ENCODE results near the gene UPF2.
"Not testable (repeated sequence)": the region's sequence is repeated elsewhere in the genome, so short reads cannot be mapped to it uniquely, and the experiment has no call there.

Gene UPF2, protein sequence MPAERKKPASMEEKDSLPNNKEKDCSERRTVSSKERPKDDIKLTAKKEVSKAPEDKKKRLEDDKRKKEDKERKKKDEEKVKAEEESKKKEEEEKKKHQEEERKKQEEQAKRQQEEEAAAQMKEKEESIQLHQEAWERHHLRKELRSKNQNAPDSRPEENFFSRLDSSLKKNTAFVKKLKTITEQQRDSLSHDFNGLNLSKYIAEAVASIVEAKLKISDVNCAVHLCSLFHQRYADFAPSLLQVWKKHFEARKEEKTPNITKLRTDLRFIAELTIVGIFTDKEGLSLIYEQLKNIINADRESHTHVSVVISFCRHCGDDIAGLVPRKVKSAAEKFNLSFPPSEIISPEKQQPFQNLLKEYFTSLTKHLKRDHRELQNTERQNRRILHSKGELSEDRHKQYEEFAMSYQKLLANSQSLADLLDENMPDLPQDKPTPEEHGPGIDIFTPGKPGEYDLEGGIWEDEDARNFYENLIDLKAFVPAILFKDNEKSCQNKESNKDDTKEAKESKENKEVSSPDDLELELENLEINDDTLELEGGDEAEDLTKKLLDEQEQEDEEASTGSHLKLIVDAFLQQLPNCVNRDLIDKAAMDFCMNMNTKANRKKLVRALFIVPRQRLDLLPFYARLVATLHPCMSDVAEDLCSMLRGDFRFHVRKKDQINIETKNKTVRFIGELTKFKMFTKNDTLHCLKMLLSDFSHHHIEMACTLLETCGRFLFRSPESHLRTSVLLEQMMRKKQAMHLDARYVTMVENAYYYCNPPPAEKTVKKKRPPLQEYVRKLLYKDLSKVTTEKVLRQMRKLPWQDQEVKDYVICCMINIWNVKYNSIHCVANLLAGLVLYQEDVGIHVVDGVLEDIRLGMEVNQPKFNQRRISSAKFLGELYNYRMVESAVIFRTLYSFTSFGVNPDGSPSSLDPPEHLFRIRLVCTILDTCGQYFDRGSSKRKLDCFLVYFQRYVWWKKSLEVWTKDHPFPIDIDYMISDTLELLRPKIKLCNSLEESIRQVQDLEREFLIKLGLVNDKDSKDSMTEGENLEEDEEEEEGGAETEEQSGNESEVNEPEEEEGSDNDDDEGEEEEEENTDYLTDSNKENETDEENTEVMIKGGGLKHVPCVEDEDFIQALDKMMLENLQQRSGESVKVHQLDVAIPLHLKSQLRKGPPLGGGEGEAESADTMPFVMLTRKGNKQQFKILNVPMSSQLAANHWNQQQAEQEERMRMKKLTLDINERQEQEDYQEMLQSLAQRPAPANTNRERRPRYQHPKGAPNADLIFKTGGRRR

DNA sequence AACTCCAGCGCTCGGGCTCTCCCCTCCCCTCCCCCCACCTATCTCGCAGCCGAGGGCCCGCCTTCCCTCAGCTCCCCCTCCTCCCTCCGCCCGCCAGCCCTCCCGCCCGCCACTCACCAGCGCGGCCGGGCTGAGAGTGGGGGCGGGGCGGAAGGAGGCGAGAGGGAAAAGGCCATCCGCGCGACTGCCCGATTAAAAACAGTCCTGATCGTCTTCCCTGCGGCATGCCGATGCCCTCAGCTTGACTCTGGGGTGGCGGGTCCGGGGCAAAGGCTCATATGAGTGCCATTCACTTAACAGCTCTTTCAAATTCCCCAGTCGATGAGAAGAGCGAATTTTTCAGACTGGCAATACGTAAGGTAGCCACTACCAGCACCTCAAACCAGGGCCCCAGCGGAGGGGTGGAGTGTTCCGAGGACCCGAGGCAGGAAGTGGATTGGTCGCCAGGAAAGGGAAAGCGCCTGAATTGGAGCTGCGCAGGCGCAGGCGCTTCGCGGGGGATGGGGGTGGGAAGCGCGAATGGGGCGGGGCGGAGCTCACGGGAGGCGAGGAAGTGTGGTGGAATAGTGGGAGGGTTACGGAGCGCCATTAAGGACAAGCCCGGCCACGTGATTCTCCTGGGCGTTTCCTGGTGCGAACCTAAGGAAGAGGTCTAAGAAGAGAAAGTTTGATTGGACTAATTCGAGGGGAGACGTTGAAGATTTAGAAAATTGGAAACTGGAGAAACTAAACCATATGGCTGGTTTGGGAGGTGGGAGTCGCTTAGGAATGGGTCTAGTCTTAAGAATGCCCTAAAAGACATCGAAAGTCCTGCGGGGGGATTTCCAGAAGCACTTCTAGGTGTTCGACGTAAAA, at the start of gene UPF2:
Gene UPF2, minus strand, starts transcription at position 13 of the 855 bp plus-strand sequence. CDS start 7,386 bp downstream, outside the sequence.
- DNase-seq (peak; percentile 98), ATAC-seq (peak; percentile 91)

DNA sequence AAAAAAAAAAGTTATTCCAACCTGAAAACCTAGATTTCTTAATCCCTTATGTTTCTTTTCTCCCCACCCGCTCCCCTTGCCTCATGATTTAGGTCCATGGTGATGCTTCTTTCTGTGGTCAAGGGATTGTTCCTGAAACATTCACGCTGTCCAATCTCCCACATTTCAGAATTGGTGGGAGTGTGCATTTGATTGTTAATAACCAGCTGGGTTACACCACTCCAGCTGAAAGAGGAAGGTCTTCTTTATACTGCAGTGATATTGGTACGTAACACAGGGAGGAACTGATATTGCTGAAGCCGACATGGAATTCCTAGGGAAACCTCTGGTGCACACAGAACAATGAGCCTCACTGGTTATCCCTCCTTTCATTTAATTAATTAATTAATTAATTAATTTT, 48.8 kb upstream of the UPF2 start:
- DNase-seq, result no peak
- no peak for ATAC-seq

DNA sequence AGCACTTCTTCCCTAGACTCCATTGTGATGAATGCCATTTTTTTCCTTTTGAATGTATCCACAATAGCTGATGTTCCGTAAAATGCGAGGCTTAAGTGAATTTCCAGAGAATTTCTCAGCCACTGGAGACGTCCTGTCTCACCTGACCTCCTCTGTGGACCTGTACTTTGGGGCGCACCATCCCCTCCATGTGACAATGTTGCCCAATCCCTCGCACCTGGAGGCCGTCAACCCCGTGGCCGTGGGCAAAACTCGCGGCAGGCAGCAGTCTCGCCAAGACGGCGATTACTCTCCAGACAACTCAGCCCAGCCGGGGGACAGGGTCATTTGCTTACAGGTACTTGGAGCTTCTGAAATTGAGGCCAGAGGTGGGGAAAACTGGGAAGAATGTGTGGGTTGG, 46.3 kb upstream of the UPF2 start:
- no peak for ATAC-seq
- DNase-seq, result no peak

DNA sequence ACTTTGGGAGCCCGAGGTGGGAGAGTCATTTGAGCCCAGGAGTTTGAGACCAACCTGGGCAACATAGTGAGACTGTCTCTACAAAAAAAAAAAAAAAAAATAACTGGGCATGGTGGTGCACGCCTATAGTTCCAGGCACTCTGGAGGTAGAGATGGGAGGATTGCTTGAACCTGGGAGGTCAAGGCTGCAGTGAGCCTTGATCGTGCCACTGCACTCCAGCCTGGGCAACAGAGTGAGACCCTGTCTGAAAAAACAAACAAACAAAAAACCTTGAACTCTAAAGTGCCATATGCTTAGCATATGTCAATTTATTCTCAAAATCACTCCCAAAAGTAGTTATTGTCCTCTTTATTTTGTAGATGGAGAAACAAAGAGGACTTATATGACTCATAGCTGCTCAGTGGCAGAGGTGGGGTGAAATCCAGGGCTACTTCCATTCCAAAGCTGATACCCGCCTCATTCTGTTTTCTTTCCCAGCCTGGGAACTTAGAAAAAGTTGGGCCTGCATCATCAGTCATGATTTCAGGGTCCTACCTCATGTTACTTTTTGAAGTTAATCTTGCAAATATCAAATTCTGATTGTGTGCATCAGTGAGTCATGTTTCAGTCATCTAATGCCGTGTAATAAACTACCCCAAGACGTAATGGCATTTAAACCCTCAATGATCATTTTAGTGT, 39.4 kb upstream of the UPF2 start:
- no peak for DNase-seq

DNA sequence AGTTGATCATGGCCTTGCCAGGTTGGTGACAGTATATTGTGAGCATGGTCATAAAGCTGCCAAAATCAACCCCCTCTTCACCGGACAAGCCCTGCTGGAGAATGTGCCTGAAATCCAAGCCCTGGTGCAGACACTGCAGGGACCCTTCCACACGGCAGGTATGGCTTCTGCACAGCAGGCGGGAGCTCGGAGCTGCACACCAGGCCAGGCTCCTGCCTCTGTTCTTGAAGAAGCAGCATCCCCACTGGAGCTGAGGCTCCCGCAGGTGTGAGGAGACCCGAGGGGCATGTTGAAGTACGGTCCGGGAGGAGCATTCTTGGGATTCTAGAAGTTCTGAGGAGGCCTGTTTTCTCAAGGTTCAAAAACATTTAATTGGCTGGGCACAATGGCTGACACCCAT, 38.9 kb upstream of the UPF2 start:
- no peak for DNase-seq
- ATAC-seq, result no peak

More for the DNA sequence above, 39.4 kb upstream of the UPF2 start:
- no peak for ATAC-seq

DNA sequence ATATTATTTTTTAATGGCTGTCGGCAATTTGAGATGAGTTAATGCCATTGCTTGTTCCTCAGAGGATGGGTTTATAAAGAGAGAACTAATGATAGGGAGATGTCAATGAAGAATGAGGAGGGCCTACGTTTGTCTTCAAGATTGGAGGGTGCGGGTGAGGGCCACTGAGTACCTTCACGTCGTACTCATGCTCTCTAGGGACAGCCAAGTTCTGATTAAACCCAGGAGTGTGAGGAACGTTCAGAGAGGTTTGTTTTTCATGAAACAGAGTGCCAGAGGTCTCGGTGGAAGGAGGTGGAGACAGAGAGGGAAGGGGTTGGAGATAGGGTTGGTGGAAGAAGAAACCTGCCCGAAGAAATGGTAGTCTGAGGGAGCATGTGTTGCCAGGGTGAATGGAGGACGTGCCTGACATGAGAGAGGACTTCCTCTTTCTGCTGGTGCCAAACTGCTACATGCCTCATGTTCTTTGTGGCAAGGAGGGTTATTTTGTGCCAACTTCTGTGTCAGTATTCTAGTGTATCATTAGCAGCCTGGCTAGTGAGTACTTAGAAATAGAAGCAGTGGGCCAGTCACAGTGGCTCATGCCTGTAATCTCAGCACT, 35.1 kb upstream of the UPF2 start:
- no peak for DNase-seq

DNA sequence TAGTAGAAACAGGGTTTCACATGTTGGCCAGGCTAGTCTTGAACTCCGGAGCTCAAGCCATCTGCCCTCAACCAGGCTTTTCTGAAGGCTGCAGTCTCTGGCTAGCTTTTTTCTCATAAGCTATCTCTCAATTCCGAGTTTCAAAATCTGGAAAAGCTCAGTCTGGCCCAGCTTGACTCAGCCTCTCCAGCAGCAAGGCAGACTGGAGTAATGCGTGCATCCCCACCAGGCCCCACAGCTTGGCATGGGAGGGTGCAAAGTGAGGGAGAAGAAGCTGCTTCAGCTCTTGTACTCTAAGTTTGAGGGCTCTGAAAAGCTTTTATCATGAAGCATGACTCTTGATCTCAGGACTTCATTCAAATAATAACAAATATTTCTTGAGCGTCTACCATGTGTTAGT, 30.9 kb upstream of the UPF2 start:
- DNase-seq (no peak), ATAC-seq (no peak)

More for the DNA sequence above, 35.1 kb upstream of the UPF2 start:
- ATAC-seq, result no peak

DNA sequence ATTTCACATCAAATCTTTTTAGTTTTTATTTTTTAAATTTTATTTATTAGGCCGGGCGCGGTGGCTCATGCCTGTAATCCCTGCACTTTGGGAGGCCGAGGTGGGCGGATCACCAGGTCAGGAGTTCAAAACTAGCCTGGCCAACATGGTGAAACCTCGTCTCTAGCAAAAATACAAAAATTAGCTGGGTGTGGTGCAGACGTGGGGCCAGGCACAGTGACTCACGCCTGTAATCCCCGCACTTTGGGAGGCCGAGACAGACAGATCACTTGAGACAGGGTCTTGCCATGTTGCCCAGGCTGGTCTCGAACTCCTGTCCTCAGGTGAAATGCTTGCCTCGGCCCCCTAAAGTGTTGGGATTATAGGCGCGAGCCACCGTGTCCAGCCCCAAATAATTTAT, 28.8 kb upstream of the UPF2 start:
- ATAC-seq, DNase-seq: not testable (repeated sequence)

DNA sequence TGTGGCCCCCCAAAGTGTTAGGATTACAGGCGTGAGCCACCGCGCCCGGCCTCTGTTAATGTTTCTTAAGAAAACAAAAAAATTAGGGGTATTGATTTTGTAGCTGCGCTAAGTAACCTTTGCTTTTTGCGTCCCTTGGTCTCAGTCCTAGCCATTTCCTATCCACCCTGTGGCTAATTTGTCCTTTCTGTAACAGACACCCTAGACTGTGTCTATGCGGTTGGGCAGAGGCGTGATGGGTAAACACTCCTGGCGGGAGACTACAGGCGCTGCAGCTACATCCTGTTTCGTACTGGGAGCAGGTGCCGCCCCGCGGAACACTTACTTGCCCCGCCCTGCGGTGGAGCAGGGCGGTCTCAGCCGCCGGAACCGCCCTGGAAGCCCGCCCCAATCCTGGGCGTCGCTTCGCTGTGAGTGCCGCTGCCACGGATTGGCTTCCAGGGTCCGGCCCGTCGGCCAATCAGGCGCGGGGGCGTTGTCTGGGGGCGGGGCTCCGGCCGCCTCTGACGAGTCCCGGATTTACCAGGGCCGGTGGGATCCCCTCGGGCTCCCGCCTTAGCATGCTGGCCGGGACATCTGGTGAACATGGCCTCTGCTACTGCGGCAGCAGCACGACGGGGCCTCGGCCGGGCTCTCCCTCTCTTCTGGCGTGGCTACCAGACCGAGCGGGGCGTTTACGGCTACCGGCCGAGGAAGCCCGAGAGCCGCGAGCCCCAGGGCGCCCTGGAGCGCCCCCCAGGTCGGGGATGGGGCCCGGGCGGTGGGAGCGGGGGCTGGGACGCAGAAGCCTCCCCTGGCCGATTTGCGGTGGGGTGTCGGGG, 26.1 kb upstream of the UPF2 start, which contains the start of gene DHTKD1:
Gene DHTKD1, plus strand, starts transcription at position 506 of the 821 bp plus-strand sequence. Its CDS starts 80 bp downstream, at position 586.
- peak; percentile 99 for ATAC-seq

DNA sequence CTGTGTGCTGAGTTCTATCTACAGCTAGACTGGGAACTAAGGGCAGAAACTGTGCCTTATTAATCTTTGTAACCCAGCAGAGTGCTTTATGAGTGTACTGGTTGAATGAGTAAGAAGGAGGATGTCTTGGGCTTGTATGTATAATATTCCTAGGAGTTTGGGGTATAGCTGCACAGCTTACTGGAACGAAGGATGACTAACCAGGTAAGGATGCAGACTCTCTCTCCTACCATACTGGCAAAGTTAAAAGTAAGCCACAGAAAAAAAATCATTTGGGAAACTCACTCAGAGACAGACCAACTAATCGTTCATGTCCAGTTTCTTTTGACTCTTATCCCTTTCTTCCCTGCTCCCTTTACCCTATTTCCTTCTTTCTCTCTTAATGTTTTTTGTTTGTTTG, 24.7 kb upstream of the UPF2 start:
- ATAC-seq, result no peak
- DNase-seq, result no peak

More for the DNA sequence above, 26.1 kb upstream of the UPF2 start, which contains the start of gene DHTKD1:
- peak; percentile 100 for DNase-seq

DNA sequence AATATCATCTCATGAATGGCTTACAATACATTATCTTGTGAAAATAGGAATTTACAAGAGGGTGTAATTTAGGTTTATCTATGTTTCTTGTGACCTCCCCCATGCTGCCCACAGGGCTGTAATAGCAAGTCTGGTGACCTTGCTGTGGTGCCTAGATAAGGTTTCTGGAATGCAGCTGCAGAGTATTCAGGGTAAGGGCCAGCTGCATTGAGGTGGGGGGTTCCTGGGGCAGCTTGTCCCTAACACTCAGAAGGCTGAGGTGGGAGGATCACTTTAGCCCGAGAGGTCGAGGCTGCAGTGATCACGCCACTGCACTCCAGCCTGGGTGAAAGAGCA, 20.8 kb upstream of the UPF2 start:
- DNase-seq (no peak), ATAC-seq (no peak)

DNA sequence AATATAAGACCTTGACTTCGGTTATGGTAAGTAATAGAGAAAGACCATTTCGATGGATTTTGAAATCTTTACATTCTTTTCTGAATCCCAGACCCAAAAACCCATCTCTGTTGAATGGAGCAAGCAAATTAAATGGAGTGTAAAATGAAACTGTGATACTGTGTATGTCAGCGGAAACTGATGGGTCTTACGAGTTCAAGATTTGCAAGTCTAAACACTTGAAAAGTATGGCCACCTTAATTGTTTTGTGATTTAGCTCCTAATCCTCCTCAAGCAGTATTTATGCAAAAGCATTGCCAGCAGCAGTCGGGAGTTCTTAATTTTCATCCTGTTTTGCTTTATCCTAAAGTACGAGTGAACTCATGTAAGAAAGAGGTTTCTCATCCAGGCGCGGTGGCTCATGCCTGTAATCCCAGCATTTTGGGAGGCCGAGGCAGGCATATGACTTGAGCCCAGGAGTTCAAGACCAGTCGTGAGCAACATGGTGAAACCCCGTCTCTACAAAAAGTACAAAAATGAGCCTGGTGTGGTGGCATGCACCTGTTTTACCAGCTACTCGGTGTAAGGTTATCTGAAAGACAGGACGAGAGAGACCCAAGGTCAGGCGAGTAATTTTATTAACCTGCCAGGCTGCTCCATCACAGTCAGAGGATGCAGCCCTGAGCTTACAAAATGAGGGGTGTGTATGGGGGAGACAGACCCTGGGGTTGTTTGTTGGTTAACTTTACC, 20.3 kb upstream of the UPF2 start:
- ATAC-seq, result no peak

DNA sequence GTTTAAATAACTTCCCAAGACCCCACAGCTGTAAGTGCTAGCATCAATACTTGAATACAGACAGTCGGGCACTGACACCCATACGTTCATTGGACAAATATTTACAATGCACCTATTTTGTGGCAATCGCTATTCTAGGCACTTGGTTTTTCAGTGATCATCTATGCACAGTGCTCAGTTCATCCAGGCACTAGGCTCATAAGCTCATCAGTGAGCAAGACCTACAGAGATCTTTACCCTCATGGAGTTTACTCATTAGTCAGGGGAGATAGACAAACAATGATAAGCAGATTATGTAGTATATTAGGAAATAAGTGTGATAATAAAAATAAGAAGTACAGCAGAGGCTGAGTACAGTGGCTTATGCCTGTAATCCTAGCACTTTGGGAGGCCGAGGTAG, 18.5 kb upstream of the UPF2 start:
- no peak for ATAC-seq
- no peak for DNase-seq

More for the DNA sequence above, 20.3 kb upstream of the UPF2 start:
- DNase-seq, result no peak

DNA sequence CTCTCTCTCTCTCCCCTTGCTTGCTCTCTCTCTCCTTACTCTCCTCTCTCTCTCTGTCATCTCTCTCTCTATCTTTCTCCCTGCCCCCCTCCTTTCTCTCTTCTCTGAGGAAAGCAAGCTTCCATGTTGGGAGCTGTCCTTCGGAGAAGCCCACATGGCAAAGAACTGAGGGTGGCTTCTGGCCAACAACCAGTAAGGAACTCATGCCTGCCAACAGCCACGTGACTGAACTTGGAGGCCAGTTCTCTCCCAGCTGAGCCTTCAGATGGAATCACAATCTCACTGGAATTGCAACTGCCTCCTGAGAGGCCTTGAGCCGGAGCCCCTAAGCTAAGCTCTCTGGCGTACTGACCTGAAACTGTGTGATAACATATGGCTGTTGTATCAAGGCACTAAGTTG, 14.1 kb upstream of the UPF2 start:
- DNase-seq (no peak), ATAC-seq (no peak)

DNA sequence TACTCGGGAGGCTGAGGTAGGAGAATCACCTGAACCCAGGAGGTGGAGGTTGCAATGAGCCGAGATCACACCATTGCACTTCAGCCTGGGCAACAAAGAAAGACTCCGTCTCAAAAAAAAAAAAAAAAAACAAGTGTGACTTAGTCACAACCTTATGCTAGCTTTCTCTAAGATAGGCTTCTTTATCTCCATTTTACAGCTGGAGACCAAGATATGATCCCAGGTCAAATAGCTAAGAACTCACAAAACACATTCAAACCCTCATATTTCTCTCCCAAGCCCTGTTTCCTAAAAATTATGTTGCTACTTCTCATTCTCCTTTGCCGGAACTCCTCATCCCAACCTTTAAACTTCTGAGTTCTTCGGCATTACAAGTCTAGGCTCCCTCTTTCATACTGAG, 13.1 kb upstream of the UPF2 start:
- no peak for DNase-seq
- ATAC-seq, result no peak

DNA sequence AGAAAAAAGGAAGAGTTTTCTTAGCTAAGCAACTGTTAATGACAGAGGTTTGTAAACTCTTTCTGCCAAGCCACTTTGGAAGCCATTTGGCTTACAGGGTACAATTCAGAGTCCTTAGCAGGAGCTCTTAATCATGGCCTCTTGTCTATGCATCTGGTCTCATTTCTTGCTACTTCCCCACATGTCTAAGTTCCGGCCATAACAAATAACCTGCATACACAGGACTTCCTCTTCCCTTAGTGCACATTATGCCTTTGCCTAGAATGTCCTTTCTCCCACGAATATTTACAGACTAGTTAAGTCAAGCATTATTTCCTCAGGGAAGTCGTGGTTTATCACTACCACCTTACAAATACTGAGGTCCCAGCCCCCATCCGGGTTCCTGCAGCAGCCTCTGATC, 8.6 kb upstream of the UPF2 start:
- DNase-seq (no peak), ATAC-seq (no peak)

DNA sequence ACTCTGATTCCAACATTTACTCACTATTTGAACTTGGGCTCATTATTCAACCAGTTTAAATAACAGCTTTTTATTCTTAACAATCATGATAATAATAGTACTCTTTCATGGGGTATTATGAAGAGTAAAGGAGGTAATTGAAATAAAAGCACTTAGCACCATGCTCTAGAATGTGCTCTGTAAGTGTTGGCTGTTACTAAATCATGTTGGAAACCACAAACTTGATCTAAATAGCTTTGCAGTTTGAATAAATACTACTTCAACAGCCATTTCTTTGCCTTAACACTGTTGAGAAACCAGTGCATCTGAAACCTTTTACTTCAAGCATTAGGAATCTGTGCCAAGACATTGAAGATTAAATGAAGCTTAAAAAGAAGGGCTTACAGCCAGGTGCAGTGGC, 7.9 kb upstream of the UPF2 start:
- ATAC-seq, result no peak

DNA sequence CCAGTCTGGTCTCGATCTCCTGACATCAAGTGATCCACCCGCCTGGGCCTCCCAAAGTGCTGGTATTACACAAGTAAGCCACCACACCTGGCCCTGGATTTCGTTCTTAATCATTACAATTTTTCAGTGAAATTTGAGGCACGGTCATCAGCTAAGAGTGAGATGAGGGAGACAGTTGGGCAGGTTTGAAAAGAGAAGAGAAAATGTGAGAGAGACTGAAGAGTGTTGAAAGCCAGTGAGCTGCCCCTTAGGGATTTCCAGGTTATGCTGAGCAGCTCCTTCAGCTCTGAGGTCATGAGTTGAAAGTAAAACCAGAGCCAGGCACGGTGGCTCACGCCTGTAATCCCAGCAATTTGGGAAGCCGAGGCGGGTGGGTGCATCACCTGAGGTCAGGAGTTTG, 5.9 kb upstream of the UPF2 start:
- no peak for ATAC-seq

More for the DNA sequence above, 7.9 kb upstream of the UPF2 start:
- no peak for DNase-seq

DNA sequence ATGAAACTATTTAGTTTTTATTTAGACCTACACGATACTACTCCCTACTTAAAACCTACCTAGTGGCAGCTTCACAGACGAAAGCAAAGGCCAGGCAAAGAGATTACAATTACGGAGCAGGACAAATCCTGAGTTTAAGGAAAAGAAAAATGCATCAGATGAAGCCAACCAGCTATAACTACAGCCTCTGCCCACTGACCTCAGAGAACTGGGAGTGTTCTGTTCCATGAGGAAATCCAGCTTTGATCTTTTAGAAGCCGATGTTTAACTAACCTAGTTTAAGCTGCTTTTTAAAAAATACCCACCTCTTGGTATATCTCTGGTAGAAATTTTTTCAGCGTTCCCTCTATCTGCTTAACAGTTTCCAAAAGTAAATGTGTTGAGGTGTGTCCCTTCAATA, 3.0 kb upstream of the UPF2 start:
- DNase-seq (no peak), ATAC-seq (no peak)

More for the DNA sequence above, 5.9 kb upstream of the UPF2 start:
- no peak for DNase-seq
